DMS 273 treated with DMSO at 0.1 percent for 48 hours (cell line): Measurements from ENCODE around the gene POLN.

Experiments
- DNase-seq: peaks from one replicate; lab custom pipeline; 2025; lab: John Stamatoyannopoulos, UW

Gene POLN

DNA sequence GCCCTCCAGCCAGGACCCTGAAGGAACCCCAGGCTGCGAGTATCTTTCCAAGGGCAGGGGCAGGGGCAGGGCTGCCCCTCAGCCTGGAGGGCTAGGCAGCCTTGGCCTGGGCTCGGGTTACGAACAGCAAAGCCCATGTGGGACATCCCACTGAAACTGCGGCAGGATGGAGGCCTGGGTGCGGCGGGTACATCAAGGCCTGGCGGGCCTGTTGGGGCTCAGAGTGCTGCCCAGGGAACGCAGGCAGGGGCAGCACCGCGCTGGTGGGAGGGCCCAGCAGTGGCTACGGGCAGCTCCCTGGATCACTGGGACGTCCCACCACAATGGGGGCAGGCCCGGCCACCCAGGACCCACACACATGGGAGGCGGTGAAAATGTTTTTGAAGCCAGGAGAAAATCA, 171.9 kb downstream of the POLN start:
- DNase-seq: no peak

DNA sequence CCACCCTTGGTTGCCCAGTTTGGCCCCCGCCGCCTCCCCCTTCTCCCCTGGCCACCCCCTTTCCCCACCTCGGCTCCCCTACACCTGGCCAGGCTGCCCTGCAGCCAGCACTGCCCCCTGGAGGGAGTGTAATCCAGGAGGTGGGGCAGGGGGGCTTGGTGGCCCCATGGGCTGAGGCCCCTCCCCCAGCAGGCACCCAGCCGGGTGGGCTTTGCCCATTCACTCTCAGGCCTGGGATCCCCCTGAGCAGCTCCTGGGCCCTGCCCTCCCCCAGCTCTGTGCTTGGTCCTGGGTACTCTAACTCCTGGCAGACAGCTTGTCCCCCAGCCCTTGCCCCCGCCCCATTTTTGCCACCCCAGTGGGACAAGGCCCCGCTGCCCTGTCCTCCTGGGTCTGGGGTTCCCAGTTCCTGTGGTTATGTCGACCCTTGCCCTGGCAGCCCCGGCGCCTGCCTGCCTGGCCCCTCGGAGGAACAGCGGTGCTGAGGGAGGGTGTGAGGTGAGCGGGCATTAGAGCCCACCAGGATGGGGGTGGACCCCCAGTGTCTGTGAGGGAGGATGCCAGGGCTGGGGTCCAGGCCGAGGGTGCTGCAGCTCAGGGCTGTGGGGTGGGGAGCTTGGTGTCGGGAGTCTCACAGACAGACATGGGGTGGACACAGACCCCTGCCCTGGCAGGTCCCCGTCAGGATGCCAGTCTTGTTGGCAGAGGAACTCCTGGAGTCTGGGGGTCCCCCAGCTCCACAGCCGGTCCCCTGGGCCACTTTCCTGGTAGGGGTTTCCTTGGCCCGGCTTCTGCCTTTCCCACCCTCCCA, 172.6 kb downstream of the POLN start:
- no peak for DNase-seq

DNA sequence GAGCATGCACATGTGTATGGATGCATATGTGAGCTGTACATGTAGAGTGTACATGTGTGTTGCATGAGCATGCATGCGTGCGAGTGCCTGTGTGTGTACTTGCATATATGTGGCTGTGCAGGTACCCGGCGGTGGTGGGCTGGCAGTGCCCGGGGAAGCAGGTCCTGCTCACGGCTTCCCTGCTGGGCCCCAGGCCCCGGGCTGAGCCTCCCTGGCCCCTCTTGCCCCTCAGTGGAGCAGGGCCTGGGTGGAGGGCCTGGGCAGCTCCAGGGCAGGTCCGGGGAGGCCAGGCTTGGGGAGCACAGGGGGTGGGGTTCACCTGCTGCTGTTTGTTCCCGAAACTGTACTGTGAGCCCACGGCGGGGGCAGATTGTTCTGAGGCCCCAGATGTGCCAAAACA, 173.4 kb downstream of the POLN start:
- DNase-seq: no peak

DNA sequence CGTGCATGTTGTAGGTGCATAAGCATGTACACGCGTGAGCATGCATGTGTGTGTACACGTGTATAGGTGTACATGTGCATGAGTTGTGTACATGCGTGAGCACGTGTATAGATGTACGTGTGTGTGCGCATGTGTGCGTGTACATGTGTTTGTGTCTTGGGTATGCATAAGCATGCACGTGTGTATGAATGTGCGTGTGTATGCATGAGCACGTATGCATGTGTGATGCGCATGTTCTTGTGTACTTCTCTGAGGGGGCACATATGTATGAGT, 173.8 kb downstream of the POLN start:
- DNase-seq: no peak

DNA sequence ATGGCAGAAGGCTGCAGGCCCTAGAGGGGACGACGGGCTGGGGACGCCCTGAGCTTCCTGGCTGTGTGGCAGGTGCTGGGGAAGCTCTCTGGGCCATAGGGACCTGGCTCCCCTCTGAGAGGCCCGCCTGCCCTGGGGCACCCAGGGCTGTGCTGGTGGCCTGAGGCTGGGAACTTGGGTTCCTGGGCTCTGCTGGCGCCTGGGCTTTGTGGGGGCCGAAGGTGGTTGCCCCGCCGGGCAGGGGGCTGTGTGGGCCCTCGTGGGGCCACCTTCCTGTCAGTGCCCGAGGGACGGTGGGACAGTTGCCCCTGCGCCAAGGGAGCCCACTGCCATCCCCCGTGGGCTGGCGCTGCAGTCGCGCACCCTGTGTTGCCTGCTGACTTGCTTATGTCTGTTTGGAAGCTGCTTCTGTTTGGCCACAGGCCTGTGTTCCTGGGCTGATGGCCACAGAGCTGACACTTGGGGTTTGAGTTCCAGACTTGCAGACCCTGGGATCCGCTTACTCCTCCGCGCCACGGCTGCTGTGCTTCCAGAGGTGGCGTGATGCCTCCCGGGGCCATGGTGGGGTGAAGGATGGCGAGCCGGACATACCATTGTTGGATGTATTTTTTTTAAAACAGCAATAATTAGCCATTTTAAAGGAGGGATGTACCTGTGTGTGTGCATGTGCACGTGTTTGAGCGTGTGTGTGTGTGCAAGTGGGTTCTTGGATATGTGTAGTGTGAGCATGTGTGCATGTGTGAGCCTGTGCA, 174.3 kb downstream of the POLN start:
- DNase-seq: no peak

DNA sequence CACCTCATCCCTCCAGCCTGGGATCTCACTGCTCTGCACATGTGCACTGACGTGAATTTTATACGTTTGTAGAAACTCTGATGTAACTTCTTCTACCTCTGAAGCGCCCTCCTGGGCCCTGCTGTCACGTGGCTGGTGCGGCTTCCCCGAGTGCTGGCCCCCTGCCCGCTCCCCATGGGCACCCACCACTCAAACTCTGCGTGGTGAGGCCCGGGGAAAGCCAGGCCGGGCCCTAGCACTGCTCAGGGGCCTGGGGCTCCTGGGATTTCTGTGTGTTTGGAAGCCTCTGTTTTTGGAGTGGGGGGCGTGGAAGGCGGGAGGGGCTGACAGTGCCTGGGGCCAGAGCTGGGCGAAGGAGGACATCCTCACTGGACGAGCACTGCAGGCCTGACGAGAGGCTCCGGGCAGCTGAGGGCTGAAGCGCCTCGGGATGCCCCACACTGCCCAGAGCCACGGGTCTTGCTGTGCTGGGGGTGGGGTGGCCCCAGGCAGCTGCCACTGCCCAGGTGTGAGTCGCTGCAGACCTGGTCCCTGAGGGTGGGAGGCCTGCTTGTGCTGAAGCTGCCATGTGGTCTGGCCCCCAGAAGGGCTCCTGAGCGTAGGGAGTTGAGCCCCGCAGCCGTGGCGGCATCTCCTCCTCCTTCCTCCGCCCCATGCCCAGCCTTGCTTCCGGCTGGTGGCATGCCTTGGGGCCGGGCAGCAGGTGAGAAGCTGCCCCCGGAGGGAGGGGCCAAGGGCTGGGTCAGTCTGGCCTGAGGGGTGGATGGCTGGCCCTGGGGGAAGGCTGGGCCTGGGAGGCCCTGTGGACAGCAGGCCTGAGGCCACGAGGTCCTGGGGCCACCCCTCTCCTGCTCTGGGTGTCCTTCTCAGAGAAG, 175.1 kb downstream of the POLN start:
- DNase-seq: no peak

DNA sequence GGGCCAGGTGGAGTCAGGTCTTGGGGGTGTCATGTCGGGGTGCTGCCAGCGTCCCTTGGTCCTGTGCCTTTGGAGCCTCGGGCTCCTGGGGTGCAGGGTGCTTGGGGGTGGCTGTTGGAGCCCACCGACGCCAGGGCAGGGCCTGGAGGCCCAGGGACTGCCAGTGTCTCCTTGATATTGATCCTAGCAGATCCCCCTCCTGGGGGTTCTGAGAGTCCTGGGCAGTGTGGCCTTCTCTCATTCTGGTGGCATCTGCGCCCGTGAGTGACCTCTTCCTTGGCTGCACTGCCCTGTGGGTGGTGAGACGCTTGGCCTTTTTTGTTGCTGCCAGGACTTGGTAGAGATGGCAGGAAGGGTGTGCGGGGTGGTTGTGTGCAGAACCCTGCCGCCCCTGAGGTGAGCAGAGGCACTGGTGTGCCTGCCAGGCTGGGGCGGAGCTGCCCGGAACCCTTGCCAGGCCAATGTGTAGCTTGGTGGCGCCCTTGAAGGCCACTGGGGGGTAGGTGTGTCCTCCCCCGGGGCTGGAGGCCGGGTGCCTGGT, 175.8 kb downstream of the POLN start:
- no peak for DNase-seq

DNA sequence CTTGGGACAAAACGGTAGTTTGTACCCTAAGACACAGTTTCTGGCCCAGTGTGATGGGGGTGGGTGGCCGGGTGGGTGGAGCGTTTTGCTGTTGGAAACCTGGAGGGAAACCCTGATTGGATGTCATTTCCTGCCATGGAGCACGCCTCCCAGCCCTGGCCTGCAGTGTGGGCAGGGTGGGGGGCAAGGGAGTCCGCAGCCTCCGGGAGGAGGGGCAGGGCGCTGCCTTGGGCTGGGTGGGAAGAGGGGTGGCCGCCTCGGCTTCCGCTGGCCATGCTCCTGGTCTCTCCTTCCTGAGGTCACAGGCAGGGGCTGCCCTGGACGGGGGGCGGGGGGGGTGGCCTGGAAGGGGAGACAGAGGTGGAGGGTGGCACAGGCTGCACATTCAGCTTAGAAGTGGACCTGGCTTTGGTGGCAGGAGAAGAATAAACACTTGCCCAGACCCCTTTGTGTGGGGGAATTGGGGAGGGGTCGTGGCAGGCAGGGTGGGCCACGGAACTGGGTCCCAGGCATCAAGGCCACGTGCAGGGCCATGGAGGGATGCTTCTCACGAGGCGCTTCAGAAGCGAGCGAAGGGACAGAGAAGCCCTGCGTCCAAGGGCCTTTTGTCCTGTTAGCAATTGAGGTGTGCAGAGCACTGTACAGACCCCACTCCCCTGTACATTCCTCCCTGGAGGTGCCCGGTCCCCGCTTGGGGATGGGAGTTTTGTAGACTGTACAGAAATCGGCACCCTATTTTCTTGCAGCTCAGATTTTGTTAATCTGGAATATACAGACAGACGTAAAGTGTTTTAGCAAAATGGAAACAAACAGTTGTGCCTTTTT, 176.6 kb downstream of the POLN start:
- no peak for DNase-seq

DNA sequence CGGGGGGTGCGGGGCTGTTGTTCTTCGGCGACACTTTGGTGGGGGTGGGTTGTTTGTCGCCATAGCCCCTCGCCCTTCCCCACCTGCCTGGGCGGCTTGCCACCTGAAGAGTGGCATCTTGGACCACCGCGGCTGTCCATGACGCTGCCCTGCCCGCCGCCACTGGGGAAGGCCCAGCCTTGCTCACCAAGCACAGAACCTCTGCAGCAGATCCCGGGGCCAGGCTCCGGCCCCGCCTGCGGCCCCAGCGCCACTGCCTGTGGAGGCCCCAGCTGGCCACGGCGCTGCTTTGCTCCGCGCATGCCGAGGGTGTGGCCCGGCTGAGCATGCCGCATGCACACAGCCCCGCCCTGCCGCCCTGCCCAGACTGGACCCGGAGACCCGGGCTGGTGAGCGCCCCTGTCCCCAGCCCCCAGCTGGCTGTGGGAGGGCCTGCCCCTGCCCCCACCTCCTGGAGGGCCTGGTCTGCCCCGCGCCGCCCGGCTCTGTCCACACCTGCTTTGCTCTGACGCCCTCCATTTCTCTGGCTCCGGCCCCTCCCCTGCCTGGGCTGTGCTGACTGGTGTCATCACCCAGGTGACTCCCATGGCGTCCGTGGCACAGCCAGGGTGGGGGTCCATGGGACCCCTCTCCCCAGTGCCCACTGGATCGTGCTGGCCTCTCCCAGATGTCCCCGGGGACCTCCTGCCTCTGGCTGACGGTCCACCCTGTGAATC, 177.5 kb downstream of the POLN start:
- no peak for DNase-seq

DNA sequence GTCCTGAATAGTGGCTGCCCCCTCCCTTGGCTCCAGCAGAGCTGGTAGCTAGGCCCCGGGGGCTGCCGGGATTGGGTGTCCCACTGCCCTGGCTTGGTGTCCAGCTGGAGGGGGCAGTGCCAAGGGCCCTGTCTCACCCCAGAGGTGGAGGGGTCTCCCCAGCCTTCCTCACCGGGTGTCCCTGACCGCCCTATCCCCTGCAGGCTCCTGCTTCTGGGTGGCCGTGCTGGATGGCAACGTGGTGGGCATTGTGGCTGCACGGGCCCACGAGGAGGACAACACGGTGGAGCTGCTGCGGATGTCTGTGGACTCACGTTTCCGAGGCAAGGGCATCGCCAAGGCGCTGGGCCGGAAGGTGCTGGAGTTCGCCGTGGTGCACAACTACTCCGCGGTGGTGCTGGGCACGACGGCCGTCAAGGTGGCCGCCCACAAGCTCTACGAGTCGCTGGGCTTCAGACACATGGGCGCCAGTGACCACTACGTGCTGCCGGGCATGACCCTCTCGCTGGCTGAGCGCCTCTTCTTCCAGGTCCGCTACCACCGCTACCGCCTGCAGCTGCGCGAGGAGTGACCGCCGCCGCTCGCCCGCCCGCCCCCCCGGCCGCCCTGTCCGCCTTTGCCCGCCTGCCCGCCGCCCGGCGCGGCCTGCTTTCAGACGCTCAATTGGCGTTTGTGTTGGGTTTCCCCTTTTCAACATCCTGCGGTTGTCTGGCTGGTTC, 178.2 kb downstream of the POLN start:
- no peak for DNase-seq

DNA sequence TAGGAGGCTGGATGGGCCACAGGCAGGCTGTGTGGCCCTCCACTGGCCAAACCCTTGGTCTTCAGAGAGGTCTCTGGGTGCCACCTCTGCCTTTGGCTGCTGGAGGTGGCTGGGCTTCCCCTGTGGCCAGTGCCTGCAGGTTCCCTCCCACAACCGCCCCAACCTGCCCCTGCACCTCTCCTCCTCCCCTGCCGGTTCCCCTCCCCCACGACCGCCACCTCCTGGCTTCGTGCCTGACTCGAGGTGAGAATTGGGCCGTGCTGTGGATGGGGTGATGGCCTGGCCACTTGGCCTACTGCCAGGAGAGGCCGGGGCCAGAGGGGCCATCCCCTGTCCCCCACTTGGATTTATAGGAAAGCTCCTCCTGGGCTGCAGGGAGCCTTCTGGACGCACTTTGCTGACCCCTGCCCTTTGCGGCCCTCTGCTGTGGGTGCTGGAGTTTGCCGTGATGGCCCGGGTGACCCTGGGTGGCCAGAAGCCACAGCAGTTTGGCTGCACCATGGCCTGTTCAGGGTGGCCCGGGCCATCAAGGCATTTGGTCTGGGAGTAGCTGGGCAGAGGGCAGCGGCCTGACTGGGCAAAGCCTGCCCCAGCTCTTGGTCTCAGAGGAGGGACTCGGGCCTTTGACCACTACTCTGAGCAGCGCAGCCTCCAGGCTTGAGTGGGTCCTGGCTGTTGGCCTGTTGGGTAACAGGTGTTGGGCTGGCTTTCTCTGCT, 179.0 kb downstream of the POLN start:
- no peak for DNase-seq

DNA sequence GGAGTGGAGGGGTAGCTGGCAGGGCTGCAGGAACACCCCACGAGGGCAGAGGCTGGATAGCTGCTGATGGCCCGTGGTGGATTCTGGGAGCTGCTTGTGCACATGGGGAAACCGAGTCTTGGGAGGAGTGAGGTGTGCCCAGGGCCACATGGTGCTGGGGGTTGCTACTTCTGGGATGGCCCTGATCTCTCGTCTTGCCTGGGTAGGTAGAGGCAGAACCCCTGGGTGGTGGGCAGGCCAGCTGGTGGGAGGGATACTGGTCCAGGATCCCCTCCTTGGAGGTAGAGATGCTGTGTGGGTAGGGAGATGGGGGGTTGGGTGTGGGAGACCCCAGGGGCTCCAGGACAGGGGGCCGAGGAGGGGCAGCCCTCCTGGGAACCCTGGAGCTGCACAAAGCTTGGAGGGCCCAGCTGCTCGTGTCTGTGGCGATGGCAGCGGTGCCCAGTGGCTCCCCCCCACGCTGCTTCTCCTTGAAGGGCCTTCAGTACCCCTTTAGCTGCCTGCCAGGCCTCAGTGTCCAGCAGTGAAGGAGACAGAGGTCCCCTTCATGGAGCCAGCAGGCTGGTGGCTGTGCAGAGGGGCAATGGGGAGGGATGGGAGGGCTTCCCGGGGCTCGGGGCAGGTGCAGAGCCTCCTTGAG, 179.6 kb downstream of the POLN start:
- DNase-seq: no peak

DNA sequence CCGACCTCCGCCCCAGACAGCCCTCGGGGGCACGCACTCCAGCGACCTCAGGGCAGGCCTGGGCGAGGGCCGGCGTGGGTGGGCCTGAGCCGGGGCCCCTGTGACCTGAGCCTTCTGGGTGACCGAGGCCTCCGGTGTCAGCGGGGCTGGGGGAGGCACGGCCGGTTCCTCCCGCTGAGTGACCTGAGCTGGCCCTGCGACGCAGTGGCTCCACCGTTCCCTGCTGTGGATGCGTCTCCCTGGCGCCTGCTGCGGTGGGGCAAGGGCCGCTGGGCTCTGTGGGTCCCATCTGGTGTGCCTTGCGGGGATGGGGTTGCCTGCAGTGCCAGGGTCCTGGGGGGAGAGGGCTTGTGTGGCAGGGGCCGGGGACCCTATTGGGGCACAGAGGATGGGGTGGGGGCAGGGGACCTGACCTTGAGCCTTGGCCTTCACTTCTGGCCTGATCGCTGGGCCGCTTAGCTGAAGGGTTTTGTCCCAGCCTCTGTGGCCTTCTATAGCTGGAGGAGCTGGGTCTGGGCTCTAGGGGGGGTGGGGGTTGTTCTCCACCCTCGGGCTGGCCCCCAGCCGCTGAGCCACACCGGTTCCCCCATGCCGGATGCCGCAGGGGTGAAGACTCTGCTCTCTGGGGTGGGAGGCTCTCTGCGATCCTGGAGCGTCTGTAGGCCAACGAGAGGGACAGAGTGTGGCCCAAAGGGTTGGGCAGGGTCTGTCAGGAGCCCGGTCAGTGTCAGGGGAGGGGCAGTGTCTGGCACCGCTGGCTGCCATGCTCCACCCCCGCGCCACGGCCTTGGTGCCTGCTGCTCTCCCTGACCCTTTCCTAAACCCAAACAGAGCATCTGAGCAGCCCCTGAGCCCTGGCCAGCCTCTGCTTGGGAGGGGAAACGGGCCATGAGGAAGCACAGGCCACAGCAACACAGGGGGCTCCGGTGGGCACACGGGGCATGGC, 180.5 kb downstream of the POLN start:
- DNase-seq: no peak

DNA sequence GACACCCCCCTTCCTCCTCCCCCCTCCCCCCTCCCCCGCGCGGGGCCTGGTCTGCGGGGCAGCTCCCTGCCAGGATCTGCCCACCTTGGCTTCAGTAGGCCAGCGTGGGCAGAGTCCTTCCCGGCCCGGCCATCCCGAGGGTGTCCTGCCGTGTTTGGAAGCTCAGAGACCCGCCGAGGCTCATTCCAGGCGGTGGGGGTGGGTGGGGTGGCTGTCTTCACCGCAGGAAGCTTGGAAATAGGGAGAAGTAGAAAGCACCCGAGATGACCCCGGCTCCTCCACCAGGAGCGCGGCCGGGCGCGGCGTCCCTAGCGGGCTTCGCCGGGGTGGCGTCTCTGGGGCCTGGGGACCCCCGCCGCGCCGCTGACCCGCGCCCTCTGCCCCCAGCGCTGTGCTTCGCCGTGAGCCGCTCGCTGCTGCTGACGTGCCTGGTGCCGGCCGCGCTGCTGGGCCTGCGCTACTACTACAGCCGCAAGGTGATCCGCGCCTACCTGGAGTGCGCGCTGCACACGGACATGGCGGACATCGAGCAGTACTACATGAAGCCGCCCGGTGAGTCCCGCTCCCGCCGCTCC, 181.2 kb downstream of the POLN start:
- no peak for DNase-seq

DNA sequence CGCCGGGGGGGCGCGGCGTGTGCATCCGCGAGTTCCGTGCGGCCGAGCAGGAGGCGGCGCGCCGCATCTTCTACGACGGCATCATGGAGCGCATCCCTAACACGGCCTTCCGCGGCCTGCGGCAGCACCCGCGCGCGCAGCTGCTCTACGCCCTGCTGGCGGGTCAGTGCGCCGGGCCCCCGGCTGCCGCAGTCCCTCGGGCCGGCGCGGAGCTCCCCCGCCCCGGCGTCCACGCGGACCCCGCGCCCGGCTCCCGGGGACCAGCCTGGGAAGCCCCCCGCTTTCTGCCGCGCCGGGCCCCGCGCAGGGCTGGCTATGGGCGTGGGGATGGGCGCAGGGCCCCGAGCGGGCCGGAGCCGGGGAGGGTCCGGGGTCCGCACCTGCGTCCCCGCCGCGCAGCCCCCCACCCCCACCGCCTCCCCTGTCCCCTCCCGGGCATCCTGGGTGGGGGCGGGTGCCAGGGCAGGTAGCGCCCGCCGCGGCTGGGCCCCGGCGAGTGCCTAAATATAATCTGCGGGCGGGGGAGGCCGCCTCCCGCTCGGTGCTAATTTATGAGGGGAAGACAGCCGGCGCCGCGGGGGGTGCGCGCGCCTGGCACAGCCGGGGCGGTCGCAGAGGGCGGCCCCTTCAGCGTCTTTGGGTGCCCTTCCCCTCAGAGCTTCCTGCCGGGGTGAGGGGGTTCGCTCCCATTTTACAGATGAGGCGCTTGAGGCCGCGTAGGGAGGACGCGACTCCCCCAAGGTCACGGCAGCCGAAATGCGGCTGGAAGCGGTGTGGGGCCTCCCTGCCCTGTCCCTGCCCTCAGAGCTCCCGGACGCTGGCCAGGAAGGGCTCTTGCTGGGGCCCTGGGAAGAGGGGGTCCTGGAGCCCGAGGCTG, 182.0 kb downstream of the POLN start:
- no peak for DNase-seq

DNA sequence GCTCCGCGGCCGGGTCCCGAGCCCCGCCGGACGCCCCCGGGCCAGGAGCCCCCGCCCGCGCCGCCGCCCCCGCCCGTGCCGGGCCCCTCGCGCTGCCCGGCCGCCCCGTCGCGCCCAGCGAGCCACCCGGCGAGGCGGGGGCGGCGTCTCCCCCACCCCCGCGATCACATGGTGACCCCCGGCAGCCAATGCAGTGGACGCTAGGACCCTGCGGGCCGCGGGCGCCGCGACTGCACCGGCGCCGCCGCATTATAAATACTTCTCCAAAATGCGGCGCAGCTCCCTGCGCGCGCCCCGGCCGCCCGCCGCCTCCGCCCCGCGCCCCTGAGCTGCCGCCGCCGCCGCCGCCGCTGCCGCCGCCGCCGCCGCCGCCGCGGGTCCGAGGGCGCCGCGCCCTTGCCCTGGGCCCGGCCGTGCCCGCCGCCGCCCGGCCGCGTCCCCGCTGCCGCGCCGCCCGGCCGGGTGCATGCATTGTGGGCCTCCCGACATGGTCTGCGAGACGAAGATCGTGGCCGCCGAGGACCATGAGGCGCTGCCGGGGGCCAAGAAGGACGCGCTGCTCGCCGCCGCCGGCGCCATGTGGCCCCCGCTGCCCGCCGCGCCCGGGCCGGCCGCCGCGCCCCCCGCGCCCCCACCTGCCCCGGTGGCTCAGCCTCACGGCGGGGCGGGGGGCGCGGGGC, 182.7 kb downstream of the POLN start, which contains the start of gene NAT8L:
Gene NAT8L, plus strand, starts transcription at position 282 of the 680 bp plus-strand sequence. Its CDS starts 185 bp downstream, at position 467.
- DNase-seq: no peak
